ENCODE results near the gene CYP2A6.
"Not testable (repeated sequence)": the region's sequence is repeated elsewhere in the genome, so short reads cannot be mapped to it uniquely, and the experiment has no call there.

CYP2A6 gene, protein sequence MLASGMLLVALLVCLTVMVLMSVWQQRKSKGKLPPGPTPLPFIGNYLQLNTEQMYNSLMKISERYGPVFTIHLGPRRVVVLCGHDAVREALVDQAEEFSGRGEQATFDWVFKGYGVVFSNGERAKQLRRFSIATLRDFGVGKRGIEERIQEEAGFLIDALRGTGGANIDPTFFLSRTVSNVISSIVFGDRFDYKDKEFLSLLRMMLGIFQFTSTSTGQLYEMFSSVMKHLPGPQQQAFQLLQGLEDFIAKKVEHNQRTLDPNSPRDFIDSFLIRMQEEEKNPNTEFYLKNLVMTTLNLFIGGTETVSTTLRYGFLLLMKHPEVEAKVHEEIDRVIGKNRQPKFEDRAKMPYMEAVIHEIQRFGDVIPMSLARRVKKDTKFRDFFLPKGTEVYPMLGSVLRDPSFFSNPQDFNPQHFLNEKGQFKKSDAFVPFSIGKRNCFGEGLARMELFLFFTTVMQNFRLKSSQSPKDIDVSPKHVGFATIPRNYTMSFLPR

GRCh38 chr19:40850277-40850676, at the start of gene CYP2A6:
Gene CYP2A6, minus strand, starts transcription at chr19:40850447. Its CDS starts 21 bp downstream, at chr19:40850426.
- not testable (repeated sequence) for DNase-seq

- not testable (repeated sequence) for DNase-seq
These were observed 49.7 kb upstream of the CYP2A6 start for GRCh38 chr19:40899964-40900363.

DNA sequence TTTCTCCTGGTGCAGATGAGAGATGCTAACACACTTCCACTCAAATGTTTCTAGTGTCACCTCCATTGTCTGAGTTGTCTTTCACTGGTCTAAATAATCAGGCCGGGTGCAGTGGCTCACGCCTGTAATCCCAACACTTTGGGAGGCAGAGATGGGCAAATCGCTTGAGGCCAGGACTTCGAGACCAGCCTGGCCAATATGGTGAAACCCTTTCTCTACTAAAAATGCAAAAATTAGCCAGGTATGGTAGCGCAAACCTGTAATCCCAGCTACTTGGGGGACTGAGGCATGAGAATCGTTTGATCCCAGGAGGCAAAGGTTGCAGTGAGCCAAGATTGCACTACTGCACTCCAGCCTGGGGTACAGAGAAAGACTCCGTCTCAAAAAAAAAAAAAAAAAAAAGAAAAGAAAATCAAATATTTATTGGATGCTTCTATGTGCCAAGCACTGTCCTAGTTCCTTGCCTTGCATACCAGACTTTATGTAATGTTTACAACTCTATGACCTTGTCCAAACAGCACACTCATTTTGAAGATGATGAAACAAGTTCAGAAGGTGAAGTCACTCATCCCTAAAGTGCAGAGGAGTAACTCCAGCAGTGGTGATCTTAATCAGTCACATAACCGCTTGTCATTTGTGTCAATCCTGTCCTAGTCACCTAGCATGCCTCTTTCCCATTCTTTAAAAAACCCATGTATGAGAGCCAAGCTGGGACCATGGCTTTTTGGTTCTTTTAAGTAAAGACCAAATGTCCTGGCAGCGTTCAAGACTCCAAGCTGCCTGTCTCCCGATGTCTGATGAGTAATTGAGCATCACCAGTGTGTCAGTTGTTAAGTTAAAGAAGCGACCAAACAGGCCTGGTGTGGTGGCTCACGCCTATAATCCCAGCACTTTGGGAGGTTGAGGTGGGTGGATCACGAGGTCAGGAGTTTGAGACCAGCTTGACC, 46.9 kb upstream of the CYP2A6 start:
- DNase-seq: not testable (repeated sequence)

DNA sequence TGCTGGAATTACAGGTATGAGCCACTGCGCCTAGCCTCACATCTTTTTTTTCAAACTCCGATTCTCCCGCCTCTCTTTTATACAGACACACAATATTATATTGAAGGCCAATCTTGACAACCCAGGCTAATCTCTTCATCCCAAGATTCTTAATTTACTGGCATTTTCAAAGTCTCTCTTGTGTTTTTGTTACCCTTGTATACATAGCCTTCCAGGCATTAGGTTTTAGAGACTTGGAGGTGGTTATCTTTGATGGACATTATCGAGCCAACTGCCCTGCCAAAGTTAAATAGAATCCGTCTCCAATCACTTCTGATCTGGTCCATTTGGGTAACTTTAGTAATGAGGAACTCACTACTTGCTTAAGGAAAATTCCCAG, 46.2 kb upstream of the CYP2A6 start:
- DNase-seq: no peak

GRCh38 chr19:40893112-40893511, 42.9 kb upstream of the CYP2A6 start:
- DNase-seq: no peak

- no peak for DNase-seq
These were observed 39.1 kb upstream of the CYP2A6 start for GRCh38 chr19:40889366-40889765.

DNA sequence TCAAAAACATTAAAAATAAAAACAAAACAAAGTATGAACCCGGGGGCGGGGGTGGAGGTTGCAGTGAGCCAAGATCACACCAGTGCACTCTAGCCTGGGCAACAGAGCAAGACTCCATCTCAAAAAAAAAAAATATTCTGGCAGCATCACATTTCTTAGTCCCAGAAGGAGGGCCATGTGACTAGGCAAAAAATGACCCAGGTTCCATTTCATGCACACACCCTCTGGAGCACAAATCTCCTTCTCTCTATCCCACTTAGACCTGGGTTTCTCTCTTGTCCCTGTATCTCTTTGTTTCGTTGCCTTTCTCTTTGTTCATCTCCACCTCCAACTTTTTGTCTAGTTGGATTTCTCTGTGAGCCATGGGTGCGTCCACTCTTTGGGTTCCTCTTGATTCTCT, 37.9 kb upstream of the CYP2A6 start:
- no peak for DNase-seq

- DNase-seq: not testable (repeated sequence)
These were observed 34.1 kb upstream of the CYP2A6 start for GRCh38 chr19:40884187-40884931.

DNA sequence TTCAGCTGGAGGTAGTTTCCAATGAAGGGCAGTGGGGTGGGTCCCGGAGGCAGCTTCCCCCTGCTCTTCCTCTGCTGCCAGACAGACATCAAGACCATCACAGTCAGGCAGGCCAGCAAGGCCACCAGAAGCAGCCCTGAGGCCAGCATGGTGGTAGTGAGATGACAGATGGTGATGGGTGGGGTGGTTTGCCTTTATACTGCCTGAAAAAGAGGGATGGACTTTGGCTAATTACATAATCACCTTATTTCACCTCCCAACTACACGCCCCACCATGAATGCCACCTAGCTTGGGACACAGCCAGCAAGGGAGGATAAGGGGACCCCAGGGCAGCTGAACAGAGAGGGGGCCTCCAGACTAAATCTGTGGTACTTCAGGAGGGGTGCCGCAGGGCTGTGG, 31.8 kb upstream of the CYP2A6 start, which contains the start of gene CYP2A7:
CYP2A7 (minus strand) TSS at position 170 of the 400 bp plus-strand sequence; CDS start at position 149, 21 bp downstream.
- DNase-seq: not testable (repeated sequence)

DNA sequence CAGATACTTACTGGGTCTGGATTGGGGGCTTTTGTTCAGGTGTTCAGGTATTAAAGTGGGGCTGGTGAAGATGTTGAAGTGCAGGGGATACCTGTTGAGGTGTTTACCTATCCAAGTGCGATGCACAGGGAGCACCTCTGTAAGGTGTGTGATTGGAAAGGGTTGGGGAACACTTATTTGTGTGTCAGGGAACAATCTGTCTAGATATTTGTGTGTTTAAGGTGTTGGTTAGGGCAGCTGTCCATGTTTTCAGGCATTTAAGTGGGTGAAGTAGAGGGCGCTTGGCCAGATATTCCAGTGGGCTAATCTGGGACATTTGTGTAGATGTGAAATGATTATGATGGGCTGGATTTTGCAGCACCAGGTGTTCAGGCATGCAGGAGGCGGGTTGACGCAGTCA, 29.1 kb upstream of the CYP2A6 start:
- not testable (repeated sequence) for DNase-seq

GRCh38 chr19:40875526-40875951, 25.3 kb upstream of the CYP2A6 start:
- not testable (repeated sequence) for DNase-seq

DNA sequence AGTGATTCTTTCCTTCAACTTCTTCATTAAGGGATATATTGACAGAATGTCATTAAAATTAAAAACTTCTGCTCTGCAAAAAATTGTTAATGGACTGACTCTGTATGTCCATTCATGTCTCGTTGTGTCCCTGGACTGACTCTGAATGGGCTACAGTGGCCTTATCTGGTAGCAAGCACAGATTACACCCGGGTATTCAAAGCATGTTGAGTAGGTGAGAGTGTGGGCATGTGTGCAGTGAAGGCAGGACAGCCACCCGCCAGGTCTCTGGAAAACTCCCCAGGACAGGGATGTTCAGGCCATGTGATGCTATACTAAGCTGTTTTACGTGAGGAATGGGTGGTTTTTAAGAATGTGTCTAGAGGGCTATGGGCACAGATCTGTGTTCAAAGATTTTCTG, 24.6 kb upstream of the CYP2A6 start:
- DNase-seq: not testable (repeated sequence)

DNA sequence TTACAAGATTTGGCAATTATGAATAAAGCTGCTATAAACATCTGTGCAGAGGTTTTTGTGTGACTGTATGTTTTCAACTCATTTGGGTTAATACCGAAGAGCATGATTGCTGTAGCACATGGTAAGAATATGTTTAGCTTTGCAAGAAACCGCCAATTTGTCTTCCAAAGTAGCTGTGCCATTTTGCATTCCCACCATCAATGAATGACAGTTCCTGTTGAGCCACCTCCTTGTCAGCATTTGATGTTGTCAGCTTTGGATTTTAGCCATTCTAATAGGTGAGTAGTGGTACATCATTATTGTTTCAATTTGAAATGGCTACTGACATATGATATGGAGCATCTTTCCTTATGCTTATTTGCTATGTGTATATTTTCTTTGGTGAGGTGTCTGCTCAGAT, 23.6 kb upstream of the CYP2A6 start:
- not testable (repeated sequence) for DNase-seq

- no peak for DNase-seq
These were observed 22.0 kb upstream of the CYP2A6 start for GRCh38 chr19:40872209-40872608.

DNA sequence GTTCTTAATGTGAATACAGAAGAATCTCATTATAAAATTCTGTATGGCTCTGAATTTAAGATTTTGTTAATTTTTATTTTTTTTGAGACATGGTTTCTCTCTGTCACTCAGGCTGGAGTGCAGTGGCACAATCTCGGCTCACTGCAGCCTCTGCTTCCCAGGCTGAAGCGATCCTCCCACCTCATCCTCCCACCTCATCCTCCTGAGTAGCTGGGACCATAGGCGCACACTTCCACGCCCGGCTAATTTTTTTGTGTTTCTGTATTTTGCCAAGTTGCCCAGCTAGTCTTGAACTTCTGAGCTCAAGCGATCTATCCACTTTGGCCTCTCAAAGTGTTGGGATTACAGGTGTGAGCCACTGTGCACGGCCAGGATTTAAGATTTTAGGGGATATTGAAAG, 17.5 kb upstream of the CYP2A6 start:
- DNase-seq: no peak

DNA sequence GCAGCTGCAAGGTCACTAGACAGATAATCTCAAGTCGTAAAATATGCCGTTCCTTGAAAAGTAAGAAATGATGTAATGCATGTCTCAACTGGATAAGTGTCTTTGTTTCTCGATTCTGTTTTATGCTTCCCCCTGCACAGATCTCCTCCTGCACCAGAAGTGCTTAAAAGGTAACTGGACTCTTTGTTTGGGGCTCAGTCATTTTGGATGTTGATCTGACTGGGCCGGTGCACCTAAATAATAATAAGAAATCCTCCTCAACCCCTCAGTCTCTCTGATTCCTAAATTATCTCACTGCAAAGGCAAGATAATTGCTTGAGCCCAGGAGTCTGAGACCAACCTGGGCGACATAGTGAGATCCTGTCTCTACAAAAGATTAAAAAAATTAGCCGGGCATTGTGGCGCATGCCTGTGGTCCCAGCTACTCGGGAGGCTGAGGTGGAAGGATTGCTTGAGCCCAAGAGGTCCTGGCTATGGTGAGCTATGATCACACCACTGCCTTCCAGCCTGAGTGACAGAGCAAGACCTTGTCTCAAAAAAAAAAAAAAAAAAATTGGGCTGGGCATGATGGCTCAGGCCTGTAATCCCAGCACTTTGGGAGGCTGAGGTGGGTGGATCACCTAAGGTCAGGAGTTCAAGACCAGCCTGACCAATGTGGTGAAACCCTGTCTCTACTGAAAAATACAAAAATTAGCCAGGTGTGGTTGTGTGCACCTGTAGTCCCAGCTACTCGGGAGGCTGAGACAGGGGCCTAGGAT, 14.7 kb upstream of the CYP2A6 start:
- DNase-seq: not testable (repeated sequence)

DNA sequence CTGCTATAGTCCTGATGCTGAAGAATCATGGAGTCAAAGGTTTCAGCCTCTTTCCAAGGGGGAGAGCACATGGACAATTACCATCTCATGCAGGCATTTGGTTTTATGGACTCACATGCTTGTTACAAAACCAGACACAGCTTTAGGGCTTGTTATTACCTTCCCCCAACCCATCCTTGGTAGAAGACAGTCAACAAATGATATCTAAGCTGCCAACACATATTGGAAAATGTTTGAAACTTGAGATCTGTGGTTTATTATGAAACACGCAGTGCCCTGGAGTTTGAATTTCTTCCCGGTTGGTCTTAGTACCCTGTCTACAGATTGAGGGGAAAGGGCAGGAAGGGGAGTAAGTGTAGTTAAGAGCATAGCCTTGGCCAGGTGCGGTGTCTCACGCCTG, 12.5 kb upstream of the CYP2A6 start:
- no peak for DNase-seq

- no peak for DNase-seq
These were observed 12.1 kb upstream of the CYP2A6 start for GRCh38 chr19:40862333-40862732.

GRCh38 chr19:40858109-40858508, 7.9 kb upstream of the CYP2A6 start:
- no peak for DNase-seq

GRCh38 chr19:40852467-40853152, 2.4 kb upstream of the CYP2A6 start:
- not testable (repeated sequence) for DNase-seq

DNA sequence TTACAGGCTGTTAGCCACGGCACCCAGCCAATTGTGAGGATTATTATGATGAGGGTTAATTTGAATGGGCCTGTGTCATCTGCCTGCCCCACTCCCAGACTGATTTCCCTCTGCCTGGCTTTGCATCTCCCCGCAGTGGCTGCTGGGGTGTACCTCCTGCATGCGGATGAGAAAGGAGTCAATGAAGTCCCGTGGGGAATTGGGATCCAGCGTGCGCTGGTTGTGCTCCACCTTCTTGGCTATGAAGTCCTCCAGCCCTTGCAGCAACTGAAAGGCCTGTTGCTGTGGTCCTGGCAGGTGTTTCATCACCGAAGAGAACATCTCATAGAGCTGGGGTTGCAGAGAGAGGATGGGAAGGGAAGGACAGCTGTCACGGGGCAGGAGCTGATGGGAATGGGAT, 3.5 kb downstream of the CYP2A6 start:
- DNase-seq: not testable (repeated sequence)
